PC-3 (cell line): Measurements from ENCODE around the gene MEG3.

Source experiments
- CTCF ChIP-seq: fragments of 300-600 bp; sonication (generic); conservative IDR thresholded peaks from 2 replicates; pipeline ENCODE4 v1.5.1; 2017; ENCODE audit warnings: antibody characterized with exemption, low read depth, mild to moderate bottlenecking, low read length
- EZH2 ChIP-seq: fragments of 300-600 bp; sonication (generic); IDR thresholded peaks from one replicate; pipeline ENCODE4 v1.6.1; 2017; ENCODE audit warnings: antibody characterized with exemption, mild to moderate bottlenecking, low read length; ENCODE audit not compliant: unreplicated experiment
- EZH2phosphoT487 ChIP-seq: fragments of 300-600 bp; sonication (generic); IDR thresholded peaks from 2 replicates; pipeline ENCODE4 v1.6.1; 2018; ENCODE audit warnings: mild to moderate bottlenecking, antibody characterized with exemption, low read length, borderline replicate concordance

DNA sequence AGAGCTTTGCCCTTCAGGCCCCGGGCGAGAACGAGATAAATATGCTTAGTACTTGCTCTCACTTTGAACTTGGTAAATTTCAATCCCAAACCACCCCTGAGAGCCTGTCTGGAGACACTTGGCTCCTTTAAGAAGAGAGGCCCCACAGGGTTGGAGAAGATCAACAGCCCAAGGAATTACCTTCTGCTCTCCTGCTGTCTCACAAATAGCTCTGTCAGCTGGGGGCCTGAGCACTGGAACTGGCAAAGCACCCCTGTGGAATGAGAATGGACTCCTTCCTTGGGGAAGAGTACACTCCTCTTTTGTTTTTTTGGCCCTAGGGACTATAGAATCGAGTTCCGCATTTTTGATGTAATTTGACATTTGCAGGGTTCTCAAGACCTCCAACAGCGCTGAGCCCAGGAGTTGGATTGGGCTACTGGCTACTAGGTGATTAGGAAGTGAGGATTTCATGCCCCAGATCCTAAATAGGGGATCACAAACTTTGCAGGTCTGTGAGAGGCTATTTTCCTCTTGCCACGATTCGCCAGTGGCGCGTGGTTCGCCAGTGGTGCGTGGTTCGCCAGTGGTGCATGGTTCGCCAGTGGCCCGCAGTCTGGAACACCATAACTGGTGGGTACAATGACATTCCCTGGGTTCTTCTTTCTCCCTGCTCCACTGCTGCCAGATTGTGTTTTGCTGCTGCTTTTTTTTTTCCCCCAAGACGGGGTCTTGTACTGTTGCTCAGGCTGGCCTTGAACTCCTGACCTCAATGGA lies 17.8 kb upstream of the MEG3 start:
- TF ChIP-seq CTCF (no peak), EZH2 (no peak), EZH2phosphoT487 (no peak)
